Measurements from ENCODE around the gene GCSH. TPM values are rescaled to one million over a fixed set of nuclear protein-coding genes. Genes with fewer than 3 reads are reported as not detected.

Gene GCSH
- polyA plus RNA-seq, 1 of the 3 experiments (the other 2 are of a cell fraction): 20.7 TPM

DNA sequence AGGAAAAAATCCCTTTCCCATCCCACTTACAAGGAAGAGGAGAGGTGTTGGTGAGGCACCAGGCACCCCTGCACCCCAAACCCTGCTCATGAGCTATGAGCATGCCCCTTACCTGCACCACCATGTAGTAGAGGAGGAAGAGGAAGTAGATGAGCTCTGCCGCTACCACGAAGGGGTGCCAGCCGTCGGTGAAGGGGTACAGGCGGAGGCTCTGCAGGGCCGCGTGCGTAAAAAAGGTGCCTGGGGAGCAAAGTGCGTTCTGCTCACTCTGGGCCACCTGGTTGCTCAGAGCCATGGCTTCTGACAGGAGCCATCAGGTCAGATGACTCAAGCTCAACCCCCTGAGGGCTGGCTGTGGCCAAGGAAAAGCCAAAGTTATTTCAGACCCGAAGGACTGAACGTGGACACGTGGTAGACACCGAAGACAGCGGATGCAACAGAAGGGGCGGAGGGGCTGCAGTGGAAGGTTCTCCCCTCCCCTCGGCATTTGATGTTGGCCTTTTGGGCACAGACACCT, 25.3 kb upstream of the GCSH start:
- Histone ChIP-seq H3K4me1 (ENCODE audit: control insufficient read depth in 1 of 2, insufficient read depth in 2 of 2, low read depth in 1 of 2, low read length in 1 of 2) (no peaks in the 10 kb centered on the region), H3K9me2 (no peaks in the 10 kb centered on the region), H3K4me2 (no peak overlapping the region), H3K9me3 (no peaks in the 10 kb centered on the region), H3F3A (replicated peaks; ENCODE audit: insufficient read depth) (no peaks in the 10 kb centered on the region), H3K79me2 (ENCODE audit: insufficient read depth) (no peaks in the 10 kb centered on the region), H3K27ac (ENCODE audit: low read depth in 2 of 2, low read length in 1 of 2) (no peak overlapping the region), H3K9ac (no peak overlapping the region), H3K27me3 (ENCODE audit: insufficient read depth) (no peaks in the 10 kb centered on the region), H3K4me3 (ENCODE audit: low read depth in 2 of 2, low read length in 1 of 2) (no peak overlapping the region), H4K20me1 (ENCODE audit: insufficient read depth) (no peaks in the 10 kb centered on the region), H3K36me3 (replicated peaks in 1 of 2; ENCODE audit: control insufficient read depth in 1 of 2, insufficient read depth in 2 of 2, low read length in 1 of 2) (no peaks in the 10 kb centered on the region), H2AFZ (ENCODE audit: low read depth) (no peak overlapping the region)
- 80% methylated on average over 16 of the region's 16 CpGs for WGBS (ENCODE audit: low lambda C conversion rate)
- ChIA-PET CTCF (no interaction called here), POLR2A (no interaction called here)
- TF ChIP-seq MEF2A (IDR thresholded peaks at IDR 0.05; ENCODE audit: borderline replicate concordance, low read depth) (no peak), GATA2 (CRISPR knock-in tag; IDR thresholded peaks at IDR 0.05) (no peak), TCF12 (IDR thresholded peaks at IDR 0.05) (no peak), NFIC (IDR thresholded peaks at IDR 0.05; ENCODE audit: borderline replicate concordance) (no peak), FOXM1 (IDR thresholded peaks at IDR 0.05; ENCODE audit: low read depth) (no peak), CHD2 (IDR thresholded peaks at IDR 0.05; ENCODE audit: low read length, partially characterized antibody) (no peak), TAF1 (IDR thresholded peaks at IDR 0.05; ENCODE audit: borderline replicate concordance, low read depth, low read length) (no peak), YY1 (IDR thresholded peaks at IDR 0.05; ENCODE audit: low read depth) (no peak), SIN3A (IDR thresholded peaks at IDR 0.05; ENCODE audit: borderline replicate concordance, low read depth, low read length) (no peak), FOSL2 (IDR thresholded peaks at IDR 0.05; ENCODE audit: borderline replicate concordance, low read depth) (no peak), ELF1 (IDR thresholded peaks at IDR 0.05) (no peak)
- TF ChIP-seq, protein P1, sequence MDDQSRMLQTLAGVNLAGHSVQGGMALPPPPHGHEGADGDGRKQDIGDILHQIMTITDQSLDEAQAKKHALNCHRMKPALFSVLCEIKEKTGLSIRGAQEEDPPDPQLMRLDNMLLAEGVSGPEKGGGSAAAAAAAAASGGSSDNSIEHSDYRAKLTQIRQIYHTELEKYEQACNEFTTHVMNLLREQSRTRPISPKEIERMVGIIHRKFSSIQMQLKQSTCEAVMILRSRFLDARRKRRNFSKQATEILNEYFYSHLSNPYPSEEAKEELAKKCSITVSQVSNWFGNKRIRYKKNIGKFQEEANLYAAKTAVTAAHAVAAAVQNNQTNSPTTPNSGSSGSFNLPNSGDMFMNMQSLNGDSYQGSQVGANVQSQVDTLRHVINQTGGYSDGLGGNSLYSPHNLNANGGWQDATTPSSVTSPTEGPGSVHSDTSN (IDR thresholded peaks at IDR 0.05): no peak
- TF ChIP-seq, protein P2, sequence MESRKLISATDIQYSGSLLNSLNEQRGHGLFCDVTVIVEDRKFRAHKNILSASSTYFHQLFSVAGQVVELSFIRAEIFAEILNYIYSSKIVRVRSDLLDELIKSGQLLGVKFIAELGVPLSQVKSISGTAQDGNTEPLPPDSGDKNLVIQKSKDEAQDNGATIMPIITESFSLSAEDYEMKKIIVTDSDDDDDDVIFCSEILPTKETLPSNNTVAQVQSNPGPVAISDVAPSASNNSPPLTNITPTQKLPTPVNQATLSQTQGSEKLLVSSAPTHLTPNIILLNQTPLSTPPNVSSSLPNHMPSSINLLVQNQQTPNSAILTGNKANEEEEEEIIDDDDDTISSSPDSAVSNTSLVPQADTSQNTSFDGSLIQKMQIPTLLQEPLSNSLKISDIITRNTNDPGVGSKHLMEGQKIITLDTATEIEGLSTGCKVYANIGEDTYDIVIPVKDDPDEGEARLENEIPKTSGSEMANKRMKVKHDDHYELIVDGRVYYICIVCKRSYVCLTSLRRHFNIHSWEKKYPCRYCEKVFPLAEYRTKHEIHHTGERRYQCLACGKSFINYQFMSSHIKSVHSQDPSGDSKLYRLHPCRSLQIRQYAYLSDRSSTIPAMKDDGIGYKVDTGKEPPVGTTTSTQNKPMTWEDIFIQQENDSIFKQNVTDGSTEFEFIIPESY (IDR thresholded peaks at IDR 0.05; ENCODE audit: borderline replicate concordance, low read depth): no peak
- TF ChIP-seq, protein P3, sequence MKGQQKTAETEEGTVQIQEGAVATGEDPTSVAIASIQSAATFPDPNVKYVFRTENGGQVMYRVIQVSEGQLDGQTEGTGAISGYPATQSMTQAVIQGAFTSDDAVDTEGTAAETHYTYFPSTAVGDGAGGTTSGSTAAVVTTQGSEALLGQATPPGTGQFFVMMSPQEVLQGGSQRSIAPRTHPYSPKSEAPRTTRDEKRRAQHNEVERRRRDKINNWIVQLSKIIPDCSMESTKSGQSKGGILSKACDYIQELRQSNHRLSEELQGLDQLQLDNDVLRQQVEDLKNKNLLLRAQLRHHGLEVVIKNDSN (IDR thresholded peaks at IDR 0.05; ENCODE audit: borderline replicate concordance, low read depth): no peak
- TF ChIP-seq, protein P4, sequence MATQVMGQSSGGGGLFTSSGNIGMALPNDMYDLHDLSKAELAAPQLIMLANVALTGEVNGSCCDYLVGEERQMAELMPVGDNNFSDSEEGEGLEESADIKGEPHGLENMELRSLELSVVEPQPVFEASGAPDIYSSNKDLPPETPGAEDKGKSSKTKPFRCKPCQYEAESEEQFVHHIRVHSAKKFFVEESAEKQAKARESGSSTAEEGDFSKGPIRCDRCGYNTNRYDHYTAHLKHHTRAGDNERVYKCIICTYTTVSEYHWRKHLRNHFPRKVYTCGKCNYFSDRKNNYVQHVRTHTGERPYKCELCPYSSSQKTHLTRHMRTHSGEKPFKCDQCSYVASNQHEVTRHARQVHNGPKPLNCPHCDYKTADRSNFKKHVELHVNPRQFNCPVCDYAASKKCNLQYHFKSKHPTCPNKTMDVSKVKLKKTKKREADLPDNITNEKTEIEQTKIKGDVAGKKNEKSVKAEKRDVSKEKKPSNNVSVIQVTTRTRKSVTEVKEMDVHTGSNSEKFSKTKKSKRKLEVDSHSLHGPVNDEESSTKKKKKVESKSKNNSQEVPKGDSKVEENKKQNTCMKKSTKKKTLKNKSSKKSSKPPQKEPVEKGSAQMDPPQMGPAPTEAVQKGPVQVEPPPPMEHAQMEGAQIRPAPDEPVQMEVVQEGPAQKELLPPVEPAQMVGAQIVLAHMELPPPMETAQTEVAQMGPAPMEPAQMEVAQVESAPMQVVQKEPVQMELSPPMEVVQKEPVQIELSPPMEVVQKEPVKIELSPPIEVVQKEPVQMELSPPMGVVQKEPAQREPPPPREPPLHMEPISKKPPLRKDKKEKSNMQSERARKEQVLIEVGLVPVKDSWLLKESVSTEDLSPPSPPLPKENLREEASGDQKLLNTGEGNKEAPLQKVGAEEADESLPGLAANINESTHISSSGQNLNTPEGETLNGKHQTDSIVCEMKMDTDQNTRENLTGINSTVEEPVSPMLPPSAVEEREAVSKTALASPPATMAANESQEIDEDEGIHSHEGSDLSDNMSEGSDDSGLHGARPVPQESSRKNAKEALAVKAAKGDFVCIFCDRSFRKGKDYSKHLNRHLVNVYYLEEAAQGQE (IDR thresholded peaks at IDR 0.05; ENCODE audit: low read depth, low read length): no peak
- no peak for DNase-seq

All from SK-N-SH (cell line).